HL-60 (cell line): ENCODE data around the gene CAMKK2.
A peak's percentile ranks its signal among the peaks of the same experiment; 100 is the strongest.

Experiments used
- DNase-seq, 2 experiments: peaks; one replicate each; pipeline ENCODE4 v3.0.0-alpha.2; 2010 to 2020; ENCODE audit warnings: low read depth in 1 of 2, low spot score in 1 of 2
- H3K27ac ChIP-seq: fragments of 250-450 bp; sonication (Bioruptor Pico); replicated peaks from 2 replicates; pipeline ENCODE4 v1.5.1; 2020; ENCODE audit warnings: mild to moderate bottlenecking, moderate library complexity
- H3K27me3 ChIP-seq: fragments of 250-450 bp; sonication (Bioruptor Pico); 2 replicates; pipeline ENCODE4 v1.5.1; 2021; ENCODE audit warnings: mild to moderate bottlenecking, moderate library complexity; ENCODE audit not compliant: insufficient read depth, poor library complexity, severe bottlenecking
- H3K4me3 ChIP-seq: replicated peaks from 2 replicates; pipeline ENCODE4 v1.5.1; 2011; ENCODE audit warnings: mild to moderate bottlenecking, control low read depth, low read length; ENCODE audit not compliant: insufficient read depth
- GABPA ChIP-seq: IDR thresholded peaks from 2 replicates; pipeline ENCODE4 v1.6.1; 2012; ENCODE audit warnings: low read depth
- POLR2AphosphoS5 ChIP-seq: IDR thresholded peaks from 2 replicates; pipeline ENCODE4 v1.6.1; 2012; ENCODE audit warnings: low read depth
- SPI1 ChIP-seq: IDR thresholded peaks from 2 replicates; pipeline ENCODE4 v1.6.1; 2012; ENCODE audit warnings: low read depth, mild to moderate bottlenecking, borderline replicate concordance
- TF ChIP-seq, protein P1 (sequence below): IDR thresholded peaks from 2 replicates; pipeline ENCODE4 v1.6.1; 2012; ENCODE audit warnings: low read depth; ENCODE audit not compliant: insufficient replicate concordance
- TF ChIP-seq, protein P2 (sequence below): IDR thresholded peaks from one replicate; pipeline ENCODE4 v1.5.1; 2011; ENCODE audit warnings: low read length, control low read depth, inconsistent platforms; ENCODE audit not compliant: insufficient read depth

Gene CAMKK2

DNA sequence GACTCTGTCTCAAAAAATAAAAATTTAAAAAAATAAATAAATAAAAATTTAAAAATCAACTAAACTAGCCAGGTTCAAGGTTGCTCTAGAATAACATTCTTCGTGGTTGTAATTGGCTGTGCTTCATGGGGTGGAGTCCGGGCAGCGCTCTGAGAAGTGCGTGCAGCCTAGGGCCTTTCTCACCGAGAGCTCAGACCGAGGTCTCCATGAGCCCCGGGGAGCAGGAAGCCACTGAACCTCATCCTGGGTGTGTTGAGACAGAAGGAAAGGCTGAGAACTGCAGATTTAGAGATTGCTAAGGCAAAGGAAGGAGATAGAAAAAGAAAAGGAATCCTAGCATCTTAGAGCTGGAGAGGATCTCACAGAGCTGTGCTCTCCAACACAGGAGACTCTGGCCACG, 71.9 kb downstream of the CAMKK2 start:
- DNase-seq: no peak
- H3K4me3 ChIP-seq: no peak overlapping the region
- H3K27me3 ChIP-seq: no peaks in the 10 kb centered on the region
- no peak overlapping the region; the same call in 1 of the 2 replicates for H3K27ac ChIP-seq
- TF ChIP-seq GABPA (no peak), POLR2AphosphoS5 (no peak), SPI1 (no peak)
- TF ChIP-seq, protein P1, sequence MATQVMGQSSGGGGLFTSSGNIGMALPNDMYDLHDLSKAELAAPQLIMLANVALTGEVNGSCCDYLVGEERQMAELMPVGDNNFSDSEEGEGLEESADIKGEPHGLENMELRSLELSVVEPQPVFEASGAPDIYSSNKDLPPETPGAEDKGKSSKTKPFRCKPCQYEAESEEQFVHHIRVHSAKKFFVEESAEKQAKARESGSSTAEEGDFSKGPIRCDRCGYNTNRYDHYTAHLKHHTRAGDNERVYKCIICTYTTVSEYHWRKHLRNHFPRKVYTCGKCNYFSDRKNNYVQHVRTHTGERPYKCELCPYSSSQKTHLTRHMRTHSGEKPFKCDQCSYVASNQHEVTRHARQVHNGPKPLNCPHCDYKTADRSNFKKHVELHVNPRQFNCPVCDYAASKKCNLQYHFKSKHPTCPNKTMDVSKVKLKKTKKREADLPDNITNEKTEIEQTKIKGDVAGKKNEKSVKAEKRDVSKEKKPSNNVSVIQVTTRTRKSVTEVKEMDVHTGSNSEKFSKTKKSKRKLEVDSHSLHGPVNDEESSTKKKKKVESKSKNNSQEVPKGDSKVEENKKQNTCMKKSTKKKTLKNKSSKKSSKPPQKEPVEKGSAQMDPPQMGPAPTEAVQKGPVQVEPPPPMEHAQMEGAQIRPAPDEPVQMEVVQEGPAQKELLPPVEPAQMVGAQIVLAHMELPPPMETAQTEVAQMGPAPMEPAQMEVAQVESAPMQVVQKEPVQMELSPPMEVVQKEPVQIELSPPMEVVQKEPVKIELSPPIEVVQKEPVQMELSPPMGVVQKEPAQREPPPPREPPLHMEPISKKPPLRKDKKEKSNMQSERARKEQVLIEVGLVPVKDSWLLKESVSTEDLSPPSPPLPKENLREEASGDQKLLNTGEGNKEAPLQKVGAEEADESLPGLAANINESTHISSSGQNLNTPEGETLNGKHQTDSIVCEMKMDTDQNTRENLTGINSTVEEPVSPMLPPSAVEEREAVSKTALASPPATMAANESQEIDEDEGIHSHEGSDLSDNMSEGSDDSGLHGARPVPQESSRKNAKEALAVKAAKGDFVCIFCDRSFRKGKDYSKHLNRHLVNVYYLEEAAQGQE: no peak
- TF ChIP-seq, protein P2, sequence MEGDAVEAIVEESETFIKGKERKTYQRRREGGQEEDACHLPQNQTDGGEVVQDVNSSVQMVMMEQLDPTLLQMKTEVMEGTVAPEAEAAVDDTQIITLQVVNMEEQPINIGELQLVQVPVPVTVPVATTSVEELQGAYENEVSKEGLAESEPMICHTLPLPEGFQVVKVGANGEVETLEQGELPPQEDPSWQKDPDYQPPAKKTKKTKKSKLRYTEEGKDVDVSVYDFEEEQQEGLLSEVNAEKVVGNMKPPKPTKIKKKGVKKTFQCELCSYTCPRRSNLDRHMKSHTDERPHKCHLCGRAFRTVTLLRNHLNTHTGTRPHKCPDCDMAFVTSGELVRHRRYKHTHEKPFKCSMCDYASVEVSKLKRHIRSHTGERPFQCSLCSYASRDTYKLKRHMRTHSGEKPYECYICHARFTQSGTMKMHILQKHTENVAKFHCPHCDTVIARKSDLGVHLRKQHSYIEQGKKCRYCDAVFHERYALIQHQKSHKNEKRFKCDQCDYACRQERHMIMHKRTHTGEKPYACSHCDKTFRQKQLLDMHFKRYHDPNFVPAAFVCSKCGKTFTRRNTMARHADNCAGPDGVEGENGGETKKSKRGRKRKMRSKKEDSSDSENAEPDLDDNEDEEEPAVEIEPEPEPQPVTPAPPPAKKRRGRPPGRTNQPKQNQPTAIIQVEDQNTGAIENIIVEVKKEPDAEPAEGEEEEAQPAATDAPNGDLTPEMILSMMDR: no peak

DNA sequence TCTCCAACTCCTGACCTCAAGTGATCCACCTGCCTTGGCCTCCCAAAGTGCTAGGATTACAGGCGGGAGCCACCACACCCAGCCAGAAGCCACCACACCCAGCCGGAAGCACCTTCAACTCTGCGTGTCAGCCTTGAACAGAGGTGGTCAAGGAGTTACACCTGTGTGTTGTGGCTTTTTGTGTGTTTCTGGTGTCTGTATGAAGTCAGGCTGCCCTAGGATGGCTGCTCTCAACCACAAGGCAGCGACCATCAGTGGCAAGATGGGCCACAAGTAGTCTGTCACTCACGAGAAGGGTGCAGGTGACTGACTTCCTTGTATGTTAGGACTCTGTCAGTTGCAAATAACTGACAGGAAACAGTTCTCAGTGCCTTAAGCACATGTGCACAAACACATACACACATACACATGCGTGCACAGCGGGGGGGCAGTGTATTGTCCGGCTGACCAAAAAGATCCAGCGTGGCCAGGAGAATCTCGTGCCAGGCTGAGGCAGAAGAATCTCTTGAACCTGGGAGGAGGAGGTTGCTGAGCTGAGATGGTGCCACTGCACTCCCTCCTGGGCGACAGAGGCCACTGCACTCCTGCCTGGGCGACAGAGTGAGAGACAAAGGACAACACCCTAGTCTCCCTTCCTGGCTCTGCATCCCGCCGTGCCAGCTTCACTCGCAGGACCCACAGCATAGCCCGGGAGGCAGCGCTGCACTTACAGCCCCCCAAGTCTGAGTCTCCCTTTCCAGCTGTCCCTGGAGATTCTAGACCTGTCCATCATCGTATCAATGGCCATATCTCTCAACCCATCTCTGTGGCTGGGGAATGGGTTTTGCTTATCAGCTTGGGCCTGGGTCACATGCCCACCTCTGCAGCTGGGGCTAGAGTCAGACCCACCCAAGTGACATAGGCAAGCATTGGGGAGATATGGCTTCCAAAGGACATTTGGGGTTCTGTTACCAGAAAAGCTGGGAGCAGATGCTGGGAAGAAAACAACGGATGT, 72.9 kb downstream of the CAMKK2 start:
- DNase-seq: peak in 1 of 2 experiments; percentile 79
- TF ChIP-seq, protein P2: peak; percentile 71
- TF ChIP-seq, protein P1: no peak
- TF ChIP-seq POLR2AphosphoS5 (peak; percentile 54), GABPA (no peak)
- Histone ChIP-seq H3K27ac (peak overlapping the region; percentile 53), H3K4me3 (no peak overlapping the region), H3K27me3 (no peaks in the 10 kb centered on the region)

DNA sequence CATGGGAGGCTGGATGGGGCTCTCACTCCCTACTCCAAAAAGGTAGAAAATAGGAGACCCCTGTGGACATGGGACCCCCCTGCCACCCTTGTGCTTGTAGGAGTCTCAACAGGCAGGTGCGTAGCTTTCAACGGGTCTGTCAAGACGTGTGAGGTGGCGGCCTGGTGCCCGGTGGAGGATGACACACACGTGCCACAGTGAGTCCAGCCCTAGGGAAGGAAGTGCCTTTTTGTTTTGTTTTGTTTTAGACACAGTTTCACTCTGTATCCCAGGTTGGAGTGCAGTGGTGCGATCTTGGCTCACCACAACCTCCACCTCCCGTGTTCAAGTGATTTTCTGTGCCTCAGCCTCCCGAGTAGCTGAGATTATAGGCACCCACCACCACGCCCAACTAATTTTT, 73.7 kb downstream of the CAMKK2 start:
- DNase-seq: no peak
- no peaks in the 10 kb centered on the region for H3K27me3 ChIP-seq
- TF ChIP-seq, protein P2: no peak
- TF ChIP-seq, protein P1: no peak
- TF ChIP-seq POLR2AphosphoS5 (no peak), GABPA (no peak), SPI1 (no peak)
- no peak overlapping the region for H3K4me3 ChIP-seq
- peak overlapping the region; percentile 53 for H3K27ac ChIP-seq
